Endothelial cell of umbilical vein (primary cell): ENCODE results near the gene EDDM3A. TPM values are rescaled to one million over a fixed set of nuclear protein-coding genes. Genes with fewer than 3 reads are reported as not detected.

Source experiments
- BruUV-seq: library from RNA; stranded (reverse); fragments of 400-500 nt; replicated peaks from 2 replicates; lab custom pipeline; 2021; lab: Mats Ljungman, UMichigan
- CTCF ChIA-PET: fragments of 300-600, 350-600 bp; sonication (Branson Sonifier 250); formaldehyde crosslinking; loops from one replicate; lab custom pipeline; 2021; ENCODE audit warnings: antibody characterized with exemption, inconsistent platforms; lab: Charles Lee
- POLR2A ChIA-PET: fragments of 300-600, 350-600 bp; sonication (Branson Sonifier 250); formaldehyde crosslinking; loops from one replicate; lab custom pipeline; 2021; ENCODE audit warnings: antibody characterized with exemption, inconsistent platforms; lab: Charles Lee
- DNase-seq: peaks from one replicate; pipeline ENCODE4 v3.0.0-alpha.2; 2011; ENCODE audit warnings: low read depth, low spot score
- FAIRE-seq: peaks from 2 replicates; lab custom pipeline; 2011; peaks lifted over from hg19 to GRCh38; lab: Jason Lieb, UNC
- H2AFZ ChIP-seq: 2 replicates; pipeline ENCODE4 v1.6.0; 2012; ENCODE audit warnings: low read depth, low read length, control low read depth, inconsistent platforms
- H3K27ac ChIP-seq: 2 replicates; pipeline ENCODE4 v1.5.1; 2011; ENCODE audit warnings: low read depth, mild to moderate bottlenecking, control low read depth, low read length, moderate library complexity; ENCODE audit not compliant: insufficient read depth
- H3K27me3 ChIP-seq, 2 experiments: 2 replicates each; pipeline versions ENCODE4 v1.6.0 to v1.6.1; 2011; ENCODE audit warnings: low read length in 2 of 2, mixed read lengths in 1 of 2; ENCODE audit not compliant: control insufficient read depth in 2 of 2, insufficient read depth in 2 of 2
- H3K36me3 ChIP-seq, 2 experiments: 2 replicates in 1 of 2; 3 replicates in 1 of 2; pipeline ENCODE4 v1.5.1; 2011; ENCODE audit warnings: low read length in 2 of 2, mild to moderate bottlenecking in 1 of 2, moderate library complexity in 1 of 2; ENCODE audit not compliant: control insufficient read depth in 2 of 2, insufficient read depth in 2 of 2; ENCODE audit errors: extremely low read depth in 1 of 2
- H3K4me1 ChIP-seq: 3 replicates; pipeline ENCODE4 v1.5.1; 2011; ENCODE audit warnings: mild to moderate bottlenecking, low read length; ENCODE audit not compliant: control insufficient read depth, insufficient read depth; ENCODE audit errors: extremely low read depth
- H3K4me2 ChIP-seq: 2 replicates; pipeline ENCODE4 v1.6.1; 2011; ENCODE audit warnings: low read length, control low read depth, mixed read lengths; ENCODE audit not compliant: insufficient read depth
- H3K4me3 ChIP-seq, 3 experiments: fragments of 200-600 bp in 1 of 3; sonication (generic), shearing (Covaris generic) in 1 of 3; replicated peaks in 1 of 3; 2 replicates each; pipeline ENCODE4 v1.5.1; 2011 to 2016; ENCODE audit warnings: control low read depth in 3 of 3, low read length in 3 of 3, mild to moderate bottlenecking in 2 of 3, inconsistent platforms in 1 of 3, low read depth in 1 of 3, moderate library complexity in 1 of 3; ENCODE audit not compliant: insufficient read depth in 1 of 3
- H3K79me2 ChIP-seq: 2 replicates; pipeline ENCODE4 v1.6.0; 2012; ENCODE audit warnings: low read length, inconsistent platforms; ENCODE audit not compliant: control insufficient read depth, insufficient read depth
- H3K9ac ChIP-seq: replicated peaks from 2 replicates; pipeline ENCODE3; 2011; ENCODE audit warnings: low read length, control low read depth; ENCODE audit not compliant: insufficient read depth; ENCODE audit errors: extremely low read depth
- H3K9me1 ChIP-seq: replicated peaks from 3 replicates; pipeline ENCODE4 v1.6.0; 2011; ENCODE audit warnings: mild to moderate bottlenecking, low read length; ENCODE audit not compliant: control insufficient read depth, insufficient read depth; ENCODE audit errors: extremely low read depth
- H3K9me3 ChIP-seq: replicated peaks from 2 replicates; pipeline ENCODE4 v1.5.1; 2012; ENCODE audit warnings: low read length, inconsistent platforms; ENCODE audit not compliant: control insufficient read depth, insufficient read depth
- H4K20me1 ChIP-seq: replicated peaks from 2 replicates; pipeline ENCODE3; 2011; ENCODE audit warnings: mild to moderate bottlenecking, low read length; ENCODE audit not compliant: control insufficient read depth, insufficient read depth; ENCODE audit errors: extremely low read depth
- EZH2 ChIP-seq: IDR thresholded peaks from 2 replicates; pipeline ENCODE4 v1.6.1; 2012; ENCODE audit warnings: borderline replicate concordance, low read depth, mild to moderate bottlenecking, moderate library complexity, low read length, inconsistent platforms; ENCODE audit not compliant: severe bottlenecking
- FOS ChIP-seq: IDR thresholded peaks from 2 replicates; pipeline ENCODE4 v1.6.1; 2011; ENCODE audit warnings: mild to moderate bottlenecking, low read length, moderate library complexity, borderline replicate concordance; ENCODE audit not compliant: insufficient read depth
- GATA2 ChIP-seq: IDR thresholded peaks from 2 replicates; pipeline ENCODE4 v1.7.0; 2011; ENCODE audit warnings: low read depth, mild to moderate bottlenecking, moderate library complexity, mixed read lengths, low read length; ENCODE audit not compliant: insufficient read length, insufficient read depth
- JUN ChIP-seq: IDR thresholded peaks from 2 replicates; pipeline ENCODE4 v1.6.1; 2011; ENCODE audit warnings: borderline replicate concordance, low read depth; ENCODE audit not compliant: insufficient read length, insufficient read depth
- MAX ChIP-seq: IDR thresholded peaks from 2 replicates; pipeline ENCODE4 v1.6.1; 2011; ENCODE audit not compliant: insufficient read depth, insufficient read length
- POLR2A ChIP-seq: IDR thresholded peaks from 2 replicates; pipeline ENCODE4 v1.6.1; 2012; ENCODE audit warnings: low read depth, mild to moderate bottlenecking, control low read depth, low read length
- POLR2AphosphoS5 ChIP-seq: IDR thresholded peaks from 2 replicates; pipeline ENCODE4 v1.6.1; 2012; ENCODE audit warnings: low read depth, mild to moderate bottlenecking, control low read depth, low read length, moderate library complexity; ENCODE audit not compliant: insufficient read depth
- dilution Hi-C: fragments of 300-500 bp; cut with MboI; formaldehyde crosslinking; loops from one replicate; pipeline ENCODE4 v1.15.0; 2019; ENCODE audit warnings: low sequenced_read_pairs; ENCODE audit not compliant: extremely low pct_ligation_motif_present
- intact Hi-C: fragments of 100-400 bp; cut with micrococcal nuclease; formaldehyde crosslinking; loops from one replicate; pipeline ENCODE4 v1.10.0; 2022
- polyA plus RNA-seq, 4 experiments: library from polyadenylated mRNA; depleted of rRNA in 3 of 4; stranded (reverse) in 3 of 4; unstranded in 1 of 4; fragments of >200 nt; gene quantifications; 2 replicates each; pipeline versions ENCODE4 v1.2.1 to v1.2.3, GENCODE V29; 2011 to 2012; ENCODE audit warnings: missing spikeins in 1 of 4
- total RNA-seq: library from RNA; stranded (reverse); gene quantifications from 2 replicates; pipeline ENCODE4 v1.2.3, GENCODE V29; 2021

The EDDM3A gene
- total and polyA plus RNA-seq, 2 donors (not counting 3 experiments of a cell fraction or from before 2014, with no cell fraction given), result not detected

- no peak overlapping the region for H3K4me3 ChIP-seq
- DNase-seq (no peak), FAIRE-seq (no peak)
- CTCF ChIA-PET, result no interaction called here
- H3K4me1 ChIP-seq, result no peaks in the 10 kb centered on the region
- no peaks in the 10 kb centered on the region for H4K20me1 ChIP-seq
- dilution Hi-C loops, result no loop called here
- H3K36me3 ChIP-seq, result no peaks in the 10 kb centered on the region
- BruUV-seq, result no TSS peak
- peaks cover 7 to 9% of the 10 kb centered on the region in 2 experiments for H3K27me3 ChIP-seq
- H2AFZ ChIP-seq, result no peak overlapping the region
- no peak overlapping the region for H3K9ac ChIP-seq
- intact Hi-C loops, result no loop called here
- H3K9me3 ChIP-seq, result no peaks in the 10 kb centered on the region
- H3K27ac ChIP-seq, result no peak overlapping the region
- no peaks in the 10 kb centered on the region for H3K9me1 ChIP-seq
- POLR2A ChIA-PET, result no interaction called here
- no peaks in the 10 kb centered on the region for H3K79me2 ChIP-seq
- TF ChIP-seq POLR2A, result no peak
- no peak for TF ChIP-seq EZH2
- H3K4me2 ChIP-seq, result no peak overlapping the region
Measured at GRCh38 chr14:20742132-20742531, 3.6 kb upstream of the EDDM3A start.

- Histone ChIP-seq H3K4me3 (no peak overlapping the region), H2AFZ (no peak overlapping the region), H3K9me1 (no peaks in the 10 kb centered on the region), H3K4me2 (no peak overlapping the region), H3K36me3 (no peaks in the 10 kb centered on the region), H3K27me3 (peaks cover 9 to 11% of the 10 kb centered on the region in 2 experiments), H4K20me1 (no peaks in the 10 kb centered on the region), H3K9me3 (no peaks in the 10 kb centered on the region), H3K4me1 (no peaks in the 10 kb centered on the region), H3K27ac (no peak overlapping the region), H3K79me2 (no peaks in the 10 kb centered on the region), H3K9ac (no peak overlapping the region)
- FAIRE-seq (no peak), DNase-seq (no peak)
- intact Hi-C loops (no loop called here), dilution Hi-C loops (no loop called here)
- POLR2A ChIA-PET, result no interaction called here
- CTCF ChIA-PET, result interaction anchor here (1.4 to 2.7 kb wide), 2 partner anchors 21 to 114 kb away, joined by 3 to 7 read pairs; no protein-coding TSS in a partner anchor
- BruUV-seq, result no TSS peak
- TF ChIP-seq POLR2A (no peak), JUN (no peak), GATA2 (no peak), MAX (no peak), POLR2AphosphoS5 (no peak), FOS (no peak)
Measured at GRCh38 chr14:20743556-20743955, 2.1 kb upstream of the EDDM3A start.
